ENCODE data around the gene SSTR5. TPM values are rescaled to one million over a fixed set of nuclear protein-coding genes. Genes with fewer than 3 reads are reported as not detected.
A peak's percentile ranks its signal among the peaks of the same experiment; 100 is the strongest.

SSTR5 gene
- total RNA-seq, 1 donor from 2014 or later, result 0.43 TPM

DNA sequence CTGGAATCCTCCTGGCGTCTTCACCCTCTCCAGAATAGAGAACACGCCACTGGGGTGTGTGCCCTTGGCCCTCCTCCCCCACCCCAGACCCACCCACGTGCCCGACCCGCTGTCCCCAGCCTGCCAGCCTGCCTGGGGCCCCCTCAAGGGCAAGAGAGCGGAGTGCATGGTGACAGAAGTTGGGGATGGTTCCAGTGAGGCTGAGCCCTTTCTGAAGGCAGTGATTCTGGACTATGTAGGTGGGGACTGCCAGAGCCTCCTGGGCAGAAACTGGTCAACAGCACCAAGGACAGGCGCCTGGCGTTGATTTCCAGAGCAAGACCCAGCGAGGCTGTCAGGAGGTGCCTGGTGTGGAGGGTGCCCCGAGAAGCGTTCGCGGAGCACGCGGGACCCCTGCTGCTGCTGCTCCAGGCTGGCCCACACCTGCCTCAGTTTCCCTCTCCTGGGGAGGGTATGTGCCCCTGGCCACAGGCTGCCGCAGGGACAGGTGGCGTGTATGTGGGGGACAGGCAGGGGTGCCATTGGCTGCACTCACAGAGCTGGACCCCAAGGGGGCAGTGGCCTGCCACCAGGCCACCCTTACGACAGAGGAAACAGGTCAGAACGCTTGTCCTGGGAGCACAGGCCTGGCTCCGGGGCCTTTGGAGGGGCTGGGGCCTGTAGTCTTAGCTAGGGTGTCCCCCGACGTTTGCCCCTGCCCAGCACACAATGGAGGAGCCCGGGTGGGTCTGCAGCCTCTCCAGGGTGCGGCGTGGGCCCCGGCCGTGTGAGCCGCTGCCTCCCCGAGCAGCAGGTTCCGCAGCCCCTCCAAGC lies 1.2 kb downstream of the SSTR5 start:
- Mint-ChIP-seq H3K36me3 (no peaks in the 10 kb centered on the region), H3K27me3 (peaks cover 26% of the 10 kb centered on the region), H3K4me1 (ENCODE audit: unreplicated experiment) (peaks cover 8% of the 10 kb centered on the region), H3K4me3 (no peak overlapping the region), H3K9me3 (no peaks in the 10 kb centered on the region), H3K27ac (no peak overlapping the region)
- DNase-seq (ENCODE audit: extremely low spot score, unreplicated experiment), result no peak
- TF ChIP-seq, protein P1, sequence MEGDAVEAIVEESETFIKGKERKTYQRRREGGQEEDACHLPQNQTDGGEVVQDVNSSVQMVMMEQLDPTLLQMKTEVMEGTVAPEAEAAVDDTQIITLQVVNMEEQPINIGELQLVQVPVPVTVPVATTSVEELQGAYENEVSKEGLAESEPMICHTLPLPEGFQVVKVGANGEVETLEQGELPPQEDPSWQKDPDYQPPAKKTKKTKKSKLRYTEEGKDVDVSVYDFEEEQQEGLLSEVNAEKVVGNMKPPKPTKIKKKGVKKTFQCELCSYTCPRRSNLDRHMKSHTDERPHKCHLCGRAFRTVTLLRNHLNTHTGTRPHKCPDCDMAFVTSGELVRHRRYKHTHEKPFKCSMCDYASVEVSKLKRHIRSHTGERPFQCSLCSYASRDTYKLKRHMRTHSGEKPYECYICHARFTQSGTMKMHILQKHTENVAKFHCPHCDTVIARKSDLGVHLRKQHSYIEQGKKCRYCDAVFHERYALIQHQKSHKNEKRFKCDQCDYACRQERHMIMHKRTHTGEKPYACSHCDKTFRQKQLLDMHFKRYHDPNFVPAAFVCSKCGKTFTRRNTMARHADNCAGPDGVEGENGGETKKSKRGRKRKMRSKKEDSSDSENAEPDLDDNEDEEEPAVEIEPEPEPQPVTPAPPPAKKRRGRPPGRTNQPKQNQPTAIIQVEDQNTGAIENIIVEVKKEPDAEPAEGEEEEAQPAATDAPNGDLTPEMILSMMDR (conservative IDR thresholded peaks at IDR 0.05), result peak; percentile 58

DNA sequence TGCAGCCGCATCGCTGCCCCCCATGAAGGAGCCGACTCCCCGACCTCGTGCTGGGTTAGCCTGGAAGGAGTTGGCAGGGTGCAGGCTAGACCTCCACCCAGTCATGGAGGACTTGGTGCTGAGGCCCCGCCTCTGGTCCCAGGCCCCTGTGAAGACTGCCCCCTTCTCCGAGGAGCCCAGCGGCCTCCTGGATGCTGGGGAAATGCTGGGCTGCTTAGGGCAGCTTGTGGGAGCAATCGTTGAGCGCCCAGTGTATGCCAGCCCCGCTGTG lies 1.8 kb downstream of the SSTR5 start:
- Mint-ChIP-seq H3K27me3 (peaks cover 26% of the 10 kb centered on the region), H3K27ac (no peak overlapping the region), H3K36me3 (no peaks in the 10 kb centered on the region), H3K4me1 (ENCODE audit: unreplicated experiment) (peaks cover 8% of the 10 kb centered on the region), H3K9me3 (no peaks in the 10 kb centered on the region), H3K4me3 (no peak overlapping the region)
- TF ChIP-seq, protein P1 (conservative IDR thresholded peaks at IDR 0.05), result no peak
- no peak for DNase-seq (ENCODE audit: extremely low spot score, unreplicated experiment)

DNA sequence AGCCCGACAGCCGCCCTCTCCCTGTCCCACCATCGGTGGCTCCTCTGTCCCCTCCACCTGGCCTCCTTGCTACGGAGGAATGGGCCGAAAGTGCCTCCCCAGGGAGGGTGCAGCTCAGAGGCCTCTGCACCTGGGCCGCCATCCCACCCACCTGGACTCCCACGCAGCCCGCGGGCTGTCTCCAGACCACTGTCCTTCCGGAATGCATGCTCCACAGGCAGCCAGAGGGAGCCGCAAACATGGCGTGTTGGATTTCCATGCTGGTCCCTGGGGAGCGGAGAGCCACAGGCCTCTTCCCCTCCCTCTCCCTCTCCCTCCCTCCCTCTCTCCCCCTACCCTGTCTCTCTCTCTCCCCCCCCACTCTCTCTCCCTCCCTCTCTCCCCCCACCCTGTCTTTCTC lies 3.0 kb downstream of the SSTR5 start:
- DNase-seq (ENCODE audit: extremely low spot score, unreplicated experiment), result no peak
- Mint-ChIP-seq H3K27me3 (peaks cover 26% of the 10 kb centered on the region), H3K36me3 (no peaks in the 10 kb centered on the region), H3K4me1 (ENCODE audit: unreplicated experiment) (peaks cover 8% of the 10 kb centered on the region), H3K27ac (no peak overlapping the region), H3K4me3 (no peak overlapping the region), H3K9me3 (no peaks in the 10 kb centered on the region)
- TF ChIP-seq, protein P1 (conservative IDR thresholded peaks at IDR 0.05), result no peak

DNA sequence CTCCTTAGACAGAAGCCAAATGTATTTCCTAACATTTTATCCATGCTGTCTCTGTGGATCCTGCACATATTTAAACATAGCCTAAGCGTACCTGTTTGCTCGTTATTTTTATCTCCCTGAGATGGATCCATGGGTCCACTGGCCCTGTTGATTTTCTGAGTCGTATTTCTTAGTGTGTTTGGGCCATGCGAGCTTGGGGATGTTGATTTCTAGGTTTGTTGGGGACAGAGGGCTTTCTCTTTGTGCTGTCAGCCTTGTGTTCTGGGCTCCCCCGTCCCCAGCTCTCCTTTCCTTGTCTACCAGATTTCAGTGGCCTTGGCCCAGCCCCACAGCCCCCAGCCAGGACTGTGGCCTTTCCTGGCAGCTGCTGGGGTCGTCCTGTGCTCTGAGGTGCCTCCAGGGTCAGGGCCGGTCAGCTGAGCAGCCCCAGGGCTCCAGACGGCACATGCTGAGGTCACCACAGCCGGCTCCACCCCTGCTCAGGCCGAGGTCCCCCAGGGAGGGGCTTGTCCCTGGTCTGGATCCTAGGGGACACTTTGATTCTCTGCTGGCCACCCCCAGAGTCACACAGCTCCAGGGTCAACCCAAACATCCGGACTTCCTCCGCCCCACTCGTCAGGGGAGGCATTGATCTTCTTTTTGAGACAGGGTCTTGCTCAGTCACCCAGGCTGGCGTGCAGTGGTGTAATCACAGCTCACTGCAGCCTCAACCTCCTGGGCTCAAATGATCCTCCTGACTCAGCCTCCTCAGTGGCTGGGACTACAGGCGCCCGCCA lies 4.4 kb downstream of the SSTR5 start:
- Mint-ChIP-seq H3K27me3 (peaks cover 21% of the 10 kb centered on the region), H3K36me3 (no peaks in the 10 kb centered on the region), H3K27ac (no peak overlapping the region), H3K4me1 (ENCODE audit: unreplicated experiment) (peaks cover 8% of the 10 kb centered on the region), H3K4me3 (no peak overlapping the region), H3K9me3 (no peaks in the 10 kb centered on the region)
- no peak for DNase-seq (ENCODE audit: extremely low spot score, unreplicated experiment)
- TF ChIP-seq, protein P1 (conservative IDR thresholded peaks at IDR 0.05), result no peak

DNA sequence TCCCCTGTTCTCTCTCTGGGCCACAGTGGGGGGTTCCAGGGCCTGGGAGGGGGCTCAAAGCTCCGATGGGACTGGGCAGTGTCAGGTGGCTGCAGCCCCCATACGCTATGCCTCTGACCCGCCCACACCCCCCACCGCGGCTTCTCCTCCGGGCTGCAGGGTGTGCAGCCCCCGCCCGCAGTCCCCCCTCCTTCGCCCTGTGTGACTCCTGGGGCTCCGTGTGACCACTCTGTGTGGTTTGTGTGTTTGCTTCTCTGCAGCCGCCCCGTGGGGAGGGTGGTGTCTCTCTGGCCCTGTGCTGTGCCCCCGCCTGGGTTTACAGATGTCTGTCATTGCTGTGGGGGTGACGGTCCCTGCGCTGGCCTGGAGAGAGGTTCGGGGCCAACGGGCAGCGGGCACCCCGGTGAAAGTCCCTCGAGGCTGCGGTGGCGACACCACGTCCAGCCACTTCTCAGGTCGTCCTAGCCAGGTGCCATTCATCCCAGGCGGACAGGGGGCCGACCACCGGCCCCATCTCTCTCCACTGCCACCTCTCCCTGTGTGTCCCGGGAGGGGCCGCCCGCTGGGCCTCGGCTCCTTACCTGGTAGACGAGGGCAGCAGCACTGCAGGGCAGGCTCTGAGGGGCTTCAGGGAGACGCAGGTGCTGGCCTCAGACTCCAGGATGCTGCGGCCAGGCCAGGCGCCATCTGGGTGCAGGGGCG lies 5.5 kb downstream of the SSTR5 start:
- TF ChIP-seq, protein P1 (conservative IDR thresholded peaks at IDR 0.05), result no peak
- Mint-ChIP-seq H3K27me3 (peaks cover 17% of the 10 kb centered on the region), H3K4me3 (no peak overlapping the region), H3K36me3 (no peaks in the 10 kb centered on the region), H3K27ac (no peak overlapping the region), H3K4me1 (ENCODE audit: unreplicated experiment) (peaks cover 8% of the 10 kb centered on the region), H3K9me3 (no peaks in the 10 kb centered on the region)
- DNase-seq (ENCODE audit: extremely low spot score, unreplicated experiment), result no peak

Measured in type B pancreatic cell (in vitro differentiated cells).